Measurements from ENCODE around the gene ZNF580.

ZNF580 gene

DNA sequence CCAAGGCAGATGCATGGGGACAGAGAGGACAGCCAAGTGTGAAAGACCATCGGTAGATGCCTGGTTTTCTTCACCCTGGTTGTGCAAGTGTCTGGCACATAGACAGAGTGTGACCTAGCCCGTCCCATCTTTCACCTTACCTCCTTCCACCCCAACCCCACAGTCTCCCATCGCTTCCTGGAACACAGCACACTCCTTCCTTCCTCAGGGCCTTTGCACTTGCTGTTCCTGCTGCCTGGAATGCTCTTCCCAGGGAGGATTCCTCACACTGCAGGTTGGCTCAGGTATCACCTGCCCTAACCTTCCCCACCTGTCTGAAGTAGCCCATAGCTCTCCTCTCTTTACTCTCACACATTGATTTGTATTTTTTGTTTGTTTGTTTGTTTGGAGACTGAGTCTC, 44.5 kb upstream of the ZNF580 start:
- POLR2A ChIA-PET: no interaction called here
- no peak for TF ChIP-seq CTCF (IDR thresholded peaks at IDR 0.05; ENCODE audit: control extremely low read depth, extremely low read depth, low read depth, missing control alignments)
- DNase-seq (ENCODE audit: extremely low spot score): no peak
- CTCF ChIA-PET: interaction anchor here (1.4 to 2.0 kb wide), 2 partner anchors 10 to 36 kb away, joined by 6 to 9 read pairs; partner anchors contain the start of gene ZNF865

- ChIA-PET CTCF (interaction anchor here (1.3 kb wide), 1 partner anchor 16 kb away, joined by 3 read pairs; no protein-coding TSS in a partner anchor), POLR2A (no interaction called here)
- DNase-seq (ENCODE audit: extremely low spot score): no peak
- no peak for TF ChIP-seq CTCF (IDR thresholded peaks at IDR 0.05; ENCODE audit: control extremely low read depth, extremely low read depth, low read depth, missing control alignments)
These were observed 43.3 kb upstream of the ZNF580 start for GRCh38 chr19:55597501-55597921.

- no peak for DNase-seq (ENCODE audit: extremely low spot score)
- no peak for TF ChIP-seq CTCF (IDR thresholded peaks at IDR 0.05; ENCODE audit: control extremely low read depth, extremely low read depth, low read depth, missing control alignments)
- CTCF ChIA-PET: interaction anchor here (1.3 to 2.1 kb wide), 3 partner anchors 11 to 56 kb away, joined by 3 to 6 read pairs (median 6); no protein-coding TSS in a partner anchor
- POLR2A ChIA-PET: no interaction called here
These were observed 42.8 kb upstream of the ZNF580 start for GRCh38 chr19:55598034-55598433.

DNA sequence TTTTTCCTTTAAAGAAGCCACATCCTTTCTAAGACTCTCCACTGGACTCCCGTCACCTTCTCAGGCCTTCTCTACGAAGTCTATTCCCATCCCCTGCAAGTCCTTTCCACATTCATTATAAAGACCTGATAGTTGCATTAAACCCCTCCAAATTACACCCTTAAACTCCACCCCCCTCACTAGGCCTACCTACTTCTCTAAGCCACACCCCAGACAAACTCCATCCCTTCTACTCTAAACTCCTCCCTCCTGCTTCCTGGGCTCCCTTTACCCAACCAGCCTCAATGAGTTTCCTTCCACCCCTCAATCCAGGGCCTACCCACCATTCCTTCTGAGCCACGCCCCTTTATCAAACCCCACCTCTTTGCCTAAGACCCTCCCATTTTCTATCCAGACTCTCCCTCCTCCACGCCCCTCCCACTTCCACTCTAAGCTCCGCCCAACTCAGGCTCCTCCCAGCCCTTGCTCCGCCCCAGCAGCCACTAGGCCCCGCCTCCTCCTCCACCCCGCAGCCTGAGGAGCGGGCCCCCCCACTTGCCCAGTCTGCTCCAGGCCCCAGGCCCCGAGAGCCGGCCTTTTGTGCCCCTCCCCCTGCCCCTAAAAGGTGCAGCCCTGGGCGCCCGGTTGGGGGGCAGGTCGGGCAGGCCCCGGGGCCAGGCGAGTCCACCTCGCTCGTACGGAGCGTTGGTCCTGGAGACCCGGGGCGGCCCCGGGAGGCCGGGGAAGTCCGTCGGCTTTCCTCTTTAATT, 41.9 kb upstream of the ZNF580 start:
- DNase-seq (ENCODE audit: extremely low spot score): peak; percentile 88
- ChIA-PET CTCF (interaction anchor here (0.6 to 2.4 kb wide), 7 partner anchors 12 to 95 kb away, joined by 3 to 9 read pairs (median 3); partner anchors contain the start of gene ZNF784), POLR2A (interaction anchor here (0.6 to 1.0 kb wide), 5 partner anchors 15 to 109 kb away, joined by 3 to 4 read pairs (median 3); partner anchors contain the start of gene U2AF2)
- TF ChIP-seq CTCF (IDR thresholded peaks at IDR 0.05; ENCODE audit: control extremely low read depth, extremely low read depth, low read depth, missing control alignments): no peak

DNA sequence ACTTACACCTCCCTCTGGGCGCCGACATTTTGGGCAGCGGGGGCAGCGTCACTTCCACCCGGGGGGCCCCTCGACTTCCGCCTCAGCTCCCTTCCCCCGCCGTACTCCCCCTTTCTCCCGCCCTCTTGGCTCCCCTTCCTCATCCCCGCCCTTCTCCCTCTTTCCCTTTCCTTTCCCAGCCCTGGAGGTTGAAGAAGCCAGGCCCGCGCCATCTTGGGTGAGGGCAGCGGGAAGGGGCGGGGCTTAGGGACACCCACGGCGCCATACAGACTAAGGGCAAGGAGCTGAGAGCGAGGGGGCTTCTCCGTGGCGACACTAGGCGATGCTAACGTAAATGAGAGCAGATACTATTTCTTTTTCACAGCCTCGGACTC, 41.3 kb upstream of the ZNF580 start, which contains the start of gene FIZ1:
Gene FIZ1, minus strand, starts transcription at position 50 of the 374 bp plus-strand sequence. CDS start 1,652 bp downstream, outside the sequence.
- POLR2A ChIA-PET: interaction anchor here (0.6 to 1.0 kb wide), 5 partner anchors 20 to 1410 kb away, joined by 3 to 4 read pairs (median 3); partner anchors contain the start of genes MBOAT7 and U2AF2
- TF ChIP-seq CTCF (IDR thresholded peaks at IDR 0.05; ENCODE audit: control extremely low read depth, extremely low read depth, low read depth, missing control alignments): no peak
- DNase-seq (ENCODE audit: extremely low spot score): peak; percentile 85
- CTCF ChIA-PET: interaction anchor here (0.7 to 2.4 kb wide), 5 partner anchors 12 to 96 kb away, joined by 3 to 9 read pairs (median 6); no protein-coding TSS in a partner anchor

- peak; percentile 87 for DNase-seq (ENCODE audit: extremely low spot score)
- ChIA-PET POLR2A (interaction anchor here (0.6 to 1.0 kb wide), 4 partner anchors 20 to 1411 kb away, joined by 3 read pairs; partner anchors contain the start of genes MBOAT7 and U2AF2), CTCF (interaction anchor here (1.2 to 2.4 kb wide), 4 partner anchors 15 to 96 kb away, joined by 3 to 9 read pairs (median 6); no protein-coding TSS in a partner anchor)
- no peak for TF ChIP-seq CTCF (IDR thresholded peaks at IDR 0.05; ENCODE audit: control extremely low read depth, extremely low read depth, low read depth, missing control alignments)
These were observed 40.8 kb upstream of the ZNF580 start, which contains the start of gene ZNF524 for GRCh38 chr19:55599842-55600661. TSS of gene ZNF524 (plus strand) at chr19:55600288. CDS start at chr19:55602113, 1,825 bp downstream.
